Activated T-helper 17 cell treated with anti-CD3 and anti-CD28 coated beads, Interleukin-2, amount 50 U/mL, for 72 hours (primary cell): ENCODE data around the gene ELF4. TPM values are rescaled to one million over a fixed set of nuclear protein-coding genes. Genes with fewer than 3 reads are reported as not detected.

ENCODE experiments used
- ATAC-seq: fragments of 150-1000 bp; cut with Tn5 transposase; replicated peaks from 2 replicates; pipeline ENCODE4 v1.10.0; 2021; ENCODE audit warnings: mild to moderate bottlenecking, moderate library complexity
- H3K27ac Mint-ChIP-seq: one replicate; pipeline ENCODE4 v1.8.0; 2022; ENCODE audit warnings: mixed read lengths
- H3K27me3 Mint-ChIP-seq: one replicate; pipeline ENCODE4 v1.8.0; 2022; ENCODE audit warnings: mixed read lengths
- H3K36me3 Mint-ChIP-seq: one replicate; pipeline ENCODE4 v1.8.0; 2022; ENCODE audit warnings: low read depth, mild to moderate bottlenecking, mixed read lengths
- H3K4me1 Mint-ChIP-seq: one replicate; pipeline ENCODE4 v1.8.0; 2022; ENCODE audit warnings: mixed read lengths
- H3K4me3 Mint-ChIP-seq: one replicate; pipeline ENCODE4 v1.8.0; 2022; ENCODE audit warnings: mild to moderate bottlenecking, mixed read lengths
- H3K9me3 Mint-ChIP-seq: one replicate; pipeline ENCODE4 v1.8.0; 2022; ENCODE audit warnings: mixed read lengths
- total RNA-seq, 2 donors: library from RNA; stranded (reverse); gene quantifications; one replicate each; pipeline ENCODE4 v1.2.3, GENCODE V29; 2022

The ELF4 gene
- total RNA-seq, 2 donors from 2014 or later = 23.5 to 25.6 TPM

- ATAC-seq = no peak
- Mint-ChIP-seq H3K36me3 (peaks cover 57% of the 10 kb centered on the region), H3K9me3 (no peaks in the 10 kb centered on the region), H3K4me3 (no peak overlapping the region), H3K27ac (no peak overlapping the region), H3K27me3 (no peaks in the 10 kb centered on the region), H3K4me1 (no peaks in the 10 kb centered on the region)
These were observed 92.2 kb downstream of the ELF4 start for GRCh38 chrX:130018143-130018542.

GRCh38 chrX:130015181-130015580 is 95.1 kb downstream of the ELF4 start:
- H3K4me3 Mint-ChIP-seq = no peak overlapping the region

More at GRCh38 chrX:130015181-130015580, 95.1 kb downstream of the ELF4 start:
- H3K27me3 Mint-ChIP-seq = no peaks in the 10 kb centered on the region
- H3K27ac Mint-ChIP-seq = no peak overlapping the region
- no peak for ATAC-seq
- H3K36me3 Mint-ChIP-seq = peaks cover 48% of the 10 kb centered on the region
- H3K9me3 Mint-ChIP-seq = no peaks in the 10 kb centered on the region
- H3K4me1 Mint-ChIP-seq = no peaks in the 10 kb centered on the region

Other genes starting within 250 kb of the ELF4 start
- 10 to 100 TPM; 16.8 to 33.3 TPM for gene UTP14A, start 204.3 kb downstream of the ELF4 start, total RNA-seq
- 10 to 100 TPM in 1 of 2 donors, 1 to 10 TPM in 1; 8.4 to 11.7 TPM for gene BCORL1, start 127.9 kb downstream of the ELF4 start, total RNA-seq
- gene AIFM1, start 55.3 kb upstream of the ELF4 start, total RNA-seq = 10 to 100 TPM; 25.4 to 67.3 TPM
- 10 to 100 TPM; 34.6 to 36.1 TPM for gene RAB33A, start 61.5 kb upstream of the ELF4 start, total RNA-seq
- 1 to 10 TPM; 4.8 to 8.2 TPM for gene ZNF280C, start 158.4 kb upstream of the ELF4 start, total RNA-seq
- gene SLC25A14, start 229.4 kb upstream of the ELF4 start, total RNA-seq = 10 to 100 TPM; 11.6 to 15.7 TPM